ENCODE measurements around the gene KLHL40. TPM values are rescaled to one million over a fixed set of nuclear protein-coding genes. Genes with fewer than 3 reads are reported as not detected.

KLHL40 gene
- total and polyA plus RNA-seq, 2 donors (not counting 3 experiments of a cell fraction or from before 2014, with no cell fraction given) = not detected

- Histone ChIP-seq H4K20me1 (replicated peaks; ENCODE audit: control insufficient read depth, extremely low read depth, insufficient read depth, low read length) (no peaks in the 10 kb centered on the region), H3K36me3 (ENCODE audit: control insufficient read depth in 2 of 2, extremely low read depth in 1 of 2, insufficient read depth in 2 of 2, low read length in 2 of 2) (no peaks in the 10 kb centered on the region), H3K9me3 (replicated peaks; ENCODE audit: control insufficient read depth, insufficient read depth, low read length) (no peaks in the 10 kb centered on the region), H3K4me1 (ENCODE audit: control insufficient read depth, extremely low read depth, insufficient read depth, low read length) (no peaks in the 10 kb centered on the region), H3K27me3 (ENCODE audit: control insufficient read depth in 2 of 2, insufficient read depth in 2 of 2, low read length in 2 of 2) (no peaks in the 10 kb centered on the region), H3K4me3 (replicated peaks in 1 of 3; ENCODE audit: insufficient read depth in 1 of 3, low read depth in 1 of 3, low read length in 3 of 3) (no peak overlapping the region), H3K79me2 (ENCODE audit: control insufficient read depth, insufficient read depth, low read length) (no peaks in the 10 kb centered on the region), H3K9me1 (replicated peaks; ENCODE audit: control insufficient read depth, extremely low read depth, insufficient read depth, low read length) (no peaks in the 10 kb centered on the region), H3K4me2 (ENCODE audit: insufficient read depth, low read length) (no peak overlapping the region), H2AFZ (ENCODE audit: low read depth, low read length) (no peak overlapping the region), H3K27ac (ENCODE audit: insufficient read depth, low read depth, low read length) (no peak overlapping the region), H3K9ac (replicated peaks; ENCODE audit: extremely low read depth, insufficient read depth, low read length) (no peak overlapping the region)
- no peak for DNase-seq (ENCODE audit: low read depth, low spot score)
- intact Hi-C loops (cut with micrococcal nuclease) = no loop called here
- FAIRE-seq = no peak
- TF ChIP-seq FOS (IDR thresholded peaks at IDR 0.05; ENCODE audit: borderline replicate concordance, insufficient read depth, low read length) (no peak), POLR2A (IDR thresholded peaks at IDR 0.05; ENCODE audit: low read depth, low read length) (no peak), GATA2 (IDR thresholded peaks at IDR 0.05; ENCODE audit: insufficient read depth, insufficient read length, low read depth, low read length) (no peak), EZH2 (IDR thresholded peaks at IDR 0.05; ENCODE audit: borderline replicate concordance, low read depth, low read length, severe bottlenecking) (no peak), MYC (IDR thresholded peaks at IDR 0.05; ENCODE audit: low read depth, low read length) (no peak), POLR2AphosphoS5 (IDR thresholded peaks at IDR 0.05; ENCODE audit: insufficient read depth, low read depth, low read length) (no peak), MAX (IDR thresholded peaks at IDR 0.05; ENCODE audit: insufficient read depth, insufficient read length) (no peak), CTCF (IDR thresholded peaks at IDR 0.05; ENCODE audit: extremely low read depth in 1 of 2, insufficient read depth in 1 of 2, low read depth in 1 of 2, low read length in 2 of 2) (no peak), JUN (IDR thresholded peaks at IDR 0.05; ENCODE audit: borderline replicate concordance, insufficient read depth, insufficient read length, low read depth) (no peak)
- dilution Hi-C loops (cut with MboI; ENCODE audit: extremely low pct_ligation_motif_present, low sequenced_read_pairs) = no loop called here
- ChIA-PET POLR2A (no interaction called here), CTCF (interaction anchor here (1.2 kb wide), 1 partner anchor 44 kb away, joined by 3 read pairs; no protein-coding TSS in a partner anchor)
- no TSS peak for BruUV-seq (replicated peaks)
These were observed 15.3 kb downstream of the KLHL40 start for GRCh38 chr3:42700366-42701288.
